Ecto neural progenitor cell (in vitro differentiated cells): ENCODE measurements around the gene CIAO2B.
"Not testable (repeated sequence)": the region's sequence is repeated elsewhere in the genome, so short reads cannot be mapped to it uniquely, and the experiment has no call there.

ENCODE experiments used
- DNase-seq: peaks from one replicate; pipeline ENCODE4 v3.0.0-alpha.2; 2018; ENCODE audit warnings: low spot score

The CIAO2B gene

GRCh38 chr16:66936889-66937554 is 2.8 kb upstream of the CIAO2B start:
- DNase-seq, result no peak

- DNase-seq, result no peak
Measured at GRCh38 chr16:66936462-66936861, 2.3 kb upstream of the CIAO2B start.

DNA sequence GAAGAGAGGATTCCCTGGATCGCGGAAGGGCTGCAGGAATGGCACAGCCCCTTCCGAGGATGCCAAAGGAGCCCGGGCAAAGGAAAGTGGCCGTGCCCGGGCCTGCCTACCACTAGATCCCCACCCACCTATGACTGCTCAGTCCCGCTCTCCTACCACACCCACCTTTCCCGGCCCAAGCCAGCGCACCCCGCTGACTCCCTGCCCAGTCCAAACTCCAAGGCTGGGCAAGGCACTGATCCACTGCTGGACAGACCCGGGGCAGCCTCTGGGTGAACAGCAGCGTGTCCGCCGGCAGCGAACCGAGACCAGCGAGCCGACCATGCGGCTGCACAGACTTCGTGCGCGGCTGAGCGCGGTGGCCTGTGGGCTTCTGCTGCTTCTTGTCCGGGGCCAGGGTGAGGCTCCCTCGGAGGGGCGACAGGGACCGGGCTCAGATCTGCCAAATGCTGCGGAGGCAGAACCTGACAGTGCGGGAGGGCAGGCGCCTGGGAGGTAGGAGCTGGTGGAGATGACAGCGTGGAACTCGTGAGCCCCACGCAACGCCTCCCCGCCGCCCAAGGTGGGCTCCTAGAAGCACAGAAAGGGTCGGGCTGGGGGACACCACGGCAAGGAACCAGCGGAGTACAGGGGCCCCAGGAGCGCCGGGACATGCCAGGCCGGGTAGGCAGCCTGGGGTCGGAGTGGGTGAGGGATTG is 1.3 kb upstream of the CIAO2B start, which contains the start of gene CES2:
TSS of gene CES2 (plus strand) at position 203 of the 698 bp plus-strand sequence. CDS start at position 323, 120 bp downstream.
- DNase-seq, result no peak

DNA sequence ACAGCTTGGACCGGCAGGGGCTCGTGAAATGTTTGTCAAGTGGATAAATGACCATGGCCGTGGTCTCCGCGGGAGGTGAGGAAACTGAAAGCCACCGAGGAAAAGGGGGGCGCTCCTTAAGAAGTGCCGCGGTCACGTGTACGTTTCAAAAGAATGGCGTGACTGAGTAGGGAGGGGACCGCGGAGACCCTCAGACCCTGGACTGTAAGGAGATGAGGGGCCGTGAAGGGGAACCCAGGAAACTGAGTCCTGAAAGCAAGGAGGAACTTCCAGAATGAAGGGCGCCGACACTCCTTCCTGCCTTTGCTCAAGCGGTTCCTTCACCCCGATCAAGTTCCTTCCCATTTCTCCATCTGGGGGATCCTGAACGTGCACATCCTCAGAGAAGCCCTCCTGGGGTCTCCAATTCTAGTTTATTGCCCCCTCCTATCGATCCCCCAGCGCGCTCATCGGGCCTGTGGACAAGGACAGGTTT is 674 bp upstream of the CIAO2B start:
- DNase-seq, result not testable (repeated sequence)

DNA sequence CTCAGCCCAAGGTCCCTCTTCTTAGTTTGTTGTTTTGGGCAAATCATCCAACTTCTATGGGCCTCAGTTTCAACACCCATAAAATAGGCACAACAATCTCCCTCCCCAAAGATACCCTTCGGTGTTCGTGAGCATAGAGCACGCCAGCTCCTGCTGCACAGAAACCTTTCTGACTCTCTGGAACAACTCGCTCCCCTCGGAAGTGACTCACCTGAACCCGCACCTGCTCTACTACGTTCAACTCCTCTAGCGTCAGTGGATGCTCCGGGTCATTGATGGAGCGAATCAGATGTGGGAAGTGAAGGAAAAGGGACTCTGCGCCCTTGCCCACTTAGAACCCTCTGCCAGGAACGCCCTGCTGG is 445 bp downstream of the CIAO2B start:
- no peak for DNase-seq

- no peak for DNase-seq
Measured at GRCh38 chr16:66932076-66932475, 2.1 kb downstream of the CIAO2B start.

- DNase-seq, result no peak
Measured at GRCh38 chr16:66931665-66932064, 2.5 kb downstream of the CIAO2B start.

- DNase-seq, result no peak
Measured at GRCh38 chr16:66930189-66930588, 4.0 kb downstream of the CIAO2B start.

DNA sequence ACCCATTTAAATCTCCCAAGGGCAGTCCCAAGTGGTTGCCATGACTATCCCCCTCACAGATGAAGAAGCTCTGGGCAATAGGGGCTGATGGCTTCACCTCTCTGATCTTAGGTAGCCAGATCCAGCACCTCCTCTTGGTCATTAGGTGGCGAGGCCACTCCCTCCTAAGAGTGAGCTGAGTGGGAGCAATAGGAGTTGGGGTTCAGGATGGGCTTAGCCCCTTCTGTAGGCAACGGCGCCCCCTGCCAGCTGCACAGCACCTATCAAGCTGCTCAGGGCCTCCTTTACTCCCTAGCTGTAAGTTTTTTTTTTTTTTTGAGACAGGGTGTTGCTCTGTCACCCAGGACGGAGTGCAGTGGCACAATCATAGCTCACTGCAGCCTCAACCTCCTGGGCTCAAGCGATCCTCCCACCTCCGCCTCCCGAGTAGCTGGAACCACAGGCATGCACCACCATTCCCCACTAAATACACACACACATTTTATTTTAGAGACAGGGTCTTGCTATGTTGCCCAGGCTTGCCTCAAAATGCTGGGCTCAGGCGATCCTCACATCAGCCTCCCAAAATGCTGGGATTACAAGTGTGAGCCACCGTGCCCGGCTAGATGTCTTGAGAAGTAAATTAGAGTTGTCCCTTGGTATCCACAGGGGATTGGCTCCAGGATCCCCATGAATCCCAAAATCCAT is 5.4 kb downstream of the CIAO2B start:
- no peak for DNase-seq

GRCh38 chr16:66927918-66928649 is 6.1 kb downstream of the CIAO2B start:
- no peak for DNase-seq

- DNase-seq, result no peak
Measured at GRCh38 chr16:66926961-66927436, 7.2 kb downstream of the CIAO2B start.

DNA sequence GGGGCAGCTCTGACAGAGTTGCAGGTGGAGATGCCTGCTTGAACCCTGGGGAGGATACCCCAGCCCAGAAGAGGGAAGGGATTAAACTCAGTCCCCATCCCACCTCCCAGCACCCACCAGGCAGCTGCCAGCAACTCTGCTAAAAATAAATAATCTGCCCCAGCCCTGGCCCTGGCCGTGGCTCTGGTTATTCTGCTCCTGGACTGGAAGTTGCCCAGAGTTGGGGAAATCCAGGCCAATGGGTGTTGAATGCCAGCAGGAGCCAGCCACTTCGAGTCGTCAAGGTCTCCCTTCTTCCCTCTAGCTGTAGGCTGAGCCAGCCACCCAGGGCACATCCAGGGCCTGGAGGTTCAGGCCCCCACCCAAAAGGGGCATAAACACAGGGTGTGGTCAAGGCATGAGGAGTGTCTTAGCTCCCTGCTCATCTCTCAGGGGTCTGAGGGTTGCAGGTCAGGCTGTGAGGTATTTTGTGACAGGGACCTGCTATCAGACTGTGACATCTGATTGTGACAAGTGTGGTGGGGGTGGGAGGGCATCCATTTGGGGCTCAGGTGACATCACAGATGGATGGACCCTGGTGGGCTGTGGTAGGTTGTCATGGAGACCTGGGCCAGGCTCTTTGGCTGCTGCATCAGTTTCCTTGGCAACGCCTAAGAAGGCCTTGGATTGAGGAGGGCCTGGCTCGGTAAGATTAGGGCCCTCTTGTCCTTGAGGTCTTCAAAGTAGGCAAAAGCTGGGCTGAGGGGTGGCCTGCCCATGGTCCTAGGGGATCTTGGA is 7.8 kb downstream of the CIAO2B start:
- DNase-seq, result no peak

DNA sequence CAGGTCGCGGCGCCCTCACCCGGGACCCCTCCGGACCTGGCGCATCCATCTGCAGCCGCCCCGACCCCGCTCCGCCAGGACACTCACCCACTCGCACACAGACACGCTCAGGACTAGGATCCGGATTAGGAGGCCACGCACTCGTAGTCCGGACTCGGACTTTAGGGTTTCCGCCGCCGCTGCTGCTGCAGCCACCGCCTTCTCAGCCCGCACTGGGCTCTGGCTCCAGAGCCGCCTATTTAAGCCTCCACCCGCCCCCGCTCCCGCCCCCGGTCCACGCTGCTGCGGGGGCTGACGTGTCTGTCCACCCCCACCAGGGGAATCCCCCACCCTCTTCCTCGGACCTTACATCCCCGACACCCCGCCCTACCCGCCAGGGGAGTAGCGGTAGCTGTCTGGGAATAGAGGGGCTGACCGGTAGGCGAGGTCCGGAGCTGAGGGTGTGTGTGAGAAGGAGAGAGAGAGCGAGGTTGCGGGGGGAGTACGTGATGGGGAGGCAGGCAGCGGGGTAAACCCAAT is 8.8 kb downstream of the CIAO2B start, which contains the start of gene RRAD:
TSS of gene RRAD (minus strand) at position 214 of the 519 bp plus-strand sequence. CDS start 356 bp downstream, outside the sequence.
- DNase-seq, result peak; percentile 62

- peak; percentile 80 for DNase-seq
Measured at GRCh38 chr16:66924527-66925321, 9.5 kb downstream of the CIAO2B start.

DNA sequence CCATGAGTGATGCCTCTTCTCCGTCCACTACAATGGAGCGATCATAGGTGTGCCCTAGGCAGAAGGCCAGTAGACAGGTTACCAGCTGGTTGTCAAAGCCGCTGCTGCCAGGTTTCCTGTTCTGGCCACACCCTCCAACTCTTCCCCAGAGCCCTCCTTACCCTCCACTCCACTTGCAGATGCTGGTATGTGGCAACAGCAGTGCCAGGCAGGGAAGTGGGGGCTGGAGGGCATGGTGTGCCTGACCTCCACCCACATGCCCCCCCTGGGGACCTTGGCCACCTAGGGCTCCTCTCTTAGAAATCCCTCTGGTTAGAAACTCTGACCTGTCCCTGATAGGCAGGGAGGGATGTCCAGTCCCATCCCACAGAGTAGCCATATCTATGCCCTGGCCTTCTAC is 10.3 kb downstream of the CIAO2B start:
- DNase-seq, result no peak

- no peak for DNase-seq
Measured at GRCh38 chr16:66923247-66923731, 10.9 kb downstream of the CIAO2B start.

DNA sequence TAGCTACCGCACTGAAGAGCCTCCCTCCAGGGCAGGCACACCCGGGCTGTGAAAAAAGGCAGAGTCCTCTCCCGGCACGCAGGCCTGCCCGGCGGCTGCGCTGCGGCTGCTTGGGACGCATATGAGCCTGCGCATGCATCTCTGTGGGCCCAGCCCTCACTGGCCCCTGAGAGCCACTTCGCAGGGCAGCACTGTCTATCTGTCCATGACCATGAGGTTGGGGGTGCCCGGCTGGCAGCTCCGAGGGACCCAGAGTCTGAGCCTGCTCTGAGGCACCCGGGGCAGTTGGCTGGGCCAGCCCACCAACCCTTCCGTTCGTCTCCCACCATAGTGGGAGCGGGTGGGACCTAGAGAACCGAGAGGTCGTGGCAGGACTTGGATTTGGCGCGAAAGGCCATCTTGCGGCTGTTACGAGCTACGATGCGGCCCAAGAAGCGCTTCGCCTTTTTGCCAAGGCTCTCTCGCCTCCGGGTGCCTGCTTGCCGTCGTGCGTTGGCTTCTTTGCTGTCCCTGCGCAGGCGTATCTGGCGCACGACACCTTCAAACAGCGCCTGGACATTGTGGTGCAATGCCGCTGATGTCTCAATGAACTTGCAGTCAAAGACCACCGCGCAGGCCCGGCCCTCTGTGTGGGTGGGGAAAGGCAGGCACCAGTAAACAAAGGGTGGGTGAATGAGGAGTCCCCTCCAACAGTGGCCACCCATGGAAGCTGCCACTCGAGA is 12.3 kb downstream of the CIAO2B start:
- no peak for DNase-seq

DNA sequence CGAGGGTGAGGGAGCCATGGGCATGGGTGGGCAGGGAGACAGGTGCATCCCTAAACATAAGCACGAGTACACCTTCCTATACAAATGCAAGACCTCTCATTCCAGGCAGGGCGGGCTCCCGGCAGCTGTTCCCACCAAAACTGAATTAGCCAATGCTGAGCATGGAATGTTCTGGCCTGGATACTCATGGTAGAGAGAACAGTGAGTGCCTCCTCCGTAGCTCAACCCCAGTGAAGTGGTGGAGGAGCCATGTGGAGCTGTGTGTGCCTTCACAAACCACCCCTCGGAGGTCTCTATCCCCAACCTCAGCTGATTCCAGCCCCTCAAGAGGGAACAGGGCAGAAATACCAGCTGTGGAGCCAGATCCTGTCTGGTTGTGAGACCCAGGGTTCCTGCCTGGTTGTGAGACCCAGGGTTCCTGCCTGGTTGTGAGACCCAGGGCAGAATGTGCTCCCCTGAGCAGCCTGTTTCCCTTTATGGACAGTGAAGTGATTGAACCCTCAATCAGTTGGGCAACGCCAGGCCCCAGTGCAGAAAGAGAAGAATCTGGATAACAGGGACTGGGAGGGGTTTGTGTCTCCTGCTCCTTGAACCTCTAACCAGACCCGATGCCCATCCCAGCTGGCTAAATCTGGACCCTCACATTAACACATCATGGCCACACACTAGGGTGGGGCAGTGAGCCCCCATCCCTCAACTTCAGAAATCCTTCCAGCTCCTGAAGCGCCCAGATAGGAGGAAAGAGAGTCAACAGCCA is 13.1 kb downstream of the CIAO2B start:
- DNase-seq, result no peak

DNA sequence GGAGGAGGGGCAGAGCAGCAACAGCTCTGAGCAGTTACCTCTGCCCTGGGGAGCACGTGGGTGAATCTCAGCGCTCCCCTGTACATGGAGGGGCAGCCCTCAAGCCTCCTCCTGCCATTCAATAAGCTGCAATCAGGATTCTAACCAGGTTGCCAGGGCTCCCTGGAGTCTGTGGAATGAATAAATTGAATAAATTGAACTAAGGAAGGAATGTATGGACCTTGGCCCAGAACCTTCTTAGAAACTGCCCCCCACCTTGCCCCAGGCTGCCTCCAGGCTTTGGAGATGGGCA is 14.0 kb downstream of the CIAO2B start:
- DNase-seq, result no peak
